NCI-H446 (cell line): ENCODE results near the gene COL7A1.
A peak's percentile ranks its signal among the peaks of the same experiment; 100 is the strongest.

Source experiments
- DNase-seq, 2 experiments: peaks; one replicate each; lab custom pipeline; 2025; lab: John Stamatoyannopoulos, UW

Gene COL7A1

GRCh38 chr3:48595075-48595525 is at the start of gene COL7A1:
Gene COL7A1 (minus strand): TSS chr3:48595329. CDS start chr3:48595159, 170 bp downstream.
- no peak for DNase-seq

DNA sequence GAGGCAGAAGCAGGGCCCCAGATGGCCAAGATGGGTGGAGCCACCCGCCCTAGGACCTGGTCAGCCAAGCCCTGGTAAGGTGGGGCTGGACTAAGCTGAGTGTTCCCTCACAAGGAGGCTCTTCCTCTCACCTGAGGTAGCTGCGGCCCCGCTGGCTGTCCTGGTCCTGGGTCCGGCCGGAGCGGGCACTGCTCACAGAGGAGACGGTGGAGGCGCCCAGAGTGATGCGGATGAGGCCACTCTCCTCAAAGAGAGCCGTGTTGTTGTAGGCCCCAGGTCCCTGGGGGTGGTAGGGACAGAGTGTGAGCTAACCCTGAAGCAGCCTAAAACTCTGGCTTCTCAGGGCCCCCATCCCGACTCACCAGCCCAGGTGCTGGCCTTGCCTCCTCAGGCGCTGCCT is 47.5 kb upstream of the COL7A1 start:
- no peak for DNase-seq

- DNase-seq, result no peak
Measured at GRCh38 chr3:48641396-48641795, 46.3 kb upstream of the COL7A1 start.

GRCh38 chr3:48639944-48640606 is 44.9 kb upstream of the COL7A1 start:
- DNase-seq, result no peak

DNA sequence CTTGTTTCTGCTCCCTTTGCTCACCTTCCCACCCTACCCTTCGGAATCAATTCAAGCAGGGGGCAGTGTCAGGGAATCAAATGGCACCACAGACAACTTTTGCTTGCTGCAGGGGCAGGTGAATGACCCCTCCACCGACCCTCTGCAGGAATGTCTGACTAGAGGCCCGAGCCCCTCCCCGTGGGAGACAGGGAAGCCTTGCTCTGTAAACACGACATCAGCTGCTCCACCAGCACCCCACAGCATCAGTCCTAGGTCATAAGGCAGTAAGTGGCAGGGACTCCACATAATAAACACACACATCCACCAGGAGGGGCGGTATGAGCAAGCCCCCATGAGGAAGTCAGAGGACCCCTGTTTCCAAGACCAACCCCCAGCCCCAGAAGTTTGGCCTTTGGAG is 42.2 kb upstream of the COL7A1 start:
- no peak for DNase-seq

DNA sequence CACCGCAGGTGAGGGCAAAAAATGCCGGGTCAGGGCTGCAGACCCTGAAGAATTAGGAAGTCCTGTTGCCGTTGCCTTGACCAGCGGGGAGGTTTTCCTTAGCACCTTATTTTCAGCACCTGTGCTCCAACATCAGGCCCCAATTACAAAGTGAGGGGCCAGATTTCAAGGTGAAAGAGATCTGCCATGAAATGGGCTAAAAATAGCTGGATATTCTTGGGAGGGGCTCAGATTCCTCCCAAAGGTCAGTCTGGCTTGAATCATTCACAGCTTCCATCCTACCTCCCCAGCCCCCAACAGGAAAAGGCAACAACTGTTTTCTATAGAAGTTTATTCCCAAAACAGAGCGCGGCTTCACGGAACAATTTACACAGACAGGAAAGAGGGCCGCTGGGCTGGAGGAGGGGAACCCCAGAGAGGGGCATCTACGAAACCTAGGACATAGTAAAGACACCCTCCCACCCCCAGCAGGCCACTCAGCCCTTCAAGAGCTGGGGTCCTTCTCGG is 41.1 kb upstream of the COL7A1 start:
- no peak for DNase-seq

GRCh38 chr3:48635222-48636021 is 40.3 kb upstream of the COL7A1 start, which contains the start of gene SLC26A6:
Gene SLC26A6 (minus strand): TSS chr3:48635461. CDS start chr3:48635393, 68 bp downstream.
- peak; percentile 49 to 88 for DNase-seq

GRCh38 chr3:48634661-48635221 is 39.6 kb upstream of the COL7A1 start:
- DNase-seq, result peak in 1 of 2 experiments; percentile 19

DNA sequence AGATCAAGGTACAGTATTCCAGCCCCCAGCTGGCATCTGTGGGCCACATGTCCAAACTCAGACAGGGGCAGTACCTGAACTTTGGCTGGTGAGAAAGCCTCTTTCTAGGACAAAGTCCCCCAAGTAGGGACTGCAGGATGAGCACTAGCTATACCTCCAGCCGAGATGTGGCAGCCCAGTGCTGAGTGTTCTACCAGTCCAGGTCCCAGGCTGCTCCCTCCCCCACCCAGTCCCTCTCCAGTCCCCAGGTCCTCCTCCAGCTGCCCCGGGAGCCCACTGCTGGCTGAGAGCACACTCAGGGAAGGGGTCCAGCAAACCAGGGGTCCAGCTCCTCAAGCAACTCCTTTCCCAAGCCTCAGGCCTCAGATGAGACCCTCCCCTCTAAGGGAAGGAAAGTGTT is 38.6 kb upstream of the COL7A1 start:
- no peak for DNase-seq

GRCh38 chr3:48633256-48633655 is 38.1 kb upstream of the COL7A1 start:
- no peak for DNase-seq

DNA sequence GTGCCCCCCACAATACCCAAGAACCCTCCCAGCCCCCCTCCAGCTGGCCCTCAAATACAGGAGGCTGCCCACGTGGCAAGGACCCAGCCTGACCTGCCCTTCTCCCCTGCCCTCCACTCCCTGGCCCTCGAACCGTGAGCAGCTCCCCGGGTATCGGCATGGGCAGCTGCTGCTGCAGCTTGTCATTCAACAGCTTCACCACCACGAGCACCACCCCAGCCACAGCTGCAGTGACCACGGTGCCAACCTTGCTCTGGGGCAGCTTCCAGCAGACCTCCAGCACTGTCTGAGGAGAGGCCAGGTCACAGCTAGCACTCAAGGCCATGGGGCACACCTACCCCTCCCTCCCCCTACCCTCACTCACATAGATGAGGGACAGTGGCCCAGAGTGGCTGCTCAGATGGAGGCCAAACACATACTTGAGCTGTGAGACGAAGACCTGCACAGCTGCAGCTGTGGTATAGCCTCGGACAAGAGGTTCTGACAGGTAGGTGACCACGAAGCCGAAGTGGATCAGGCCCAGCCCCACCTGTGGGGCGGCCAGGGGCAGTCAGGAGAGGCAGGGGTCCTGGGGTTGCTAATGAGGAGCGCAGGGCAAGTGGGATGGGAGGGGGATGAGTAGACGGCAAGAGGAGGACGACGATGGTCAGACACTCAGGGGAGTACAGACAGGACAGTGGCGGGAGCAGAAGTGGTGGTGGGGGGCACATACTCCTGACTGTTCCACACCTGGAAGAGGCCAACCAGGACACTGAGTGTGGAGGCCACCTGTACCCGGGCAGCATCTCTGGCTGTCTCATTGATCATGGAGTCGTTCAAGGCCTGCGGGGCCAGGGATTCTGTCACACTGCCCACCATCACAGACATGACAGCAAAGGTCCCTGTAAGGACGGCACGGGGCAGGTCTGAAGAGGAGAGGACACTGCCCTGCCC is 36.7 kb upstream of the COL7A1 start:
- no peak for DNase-seq

DNA sequence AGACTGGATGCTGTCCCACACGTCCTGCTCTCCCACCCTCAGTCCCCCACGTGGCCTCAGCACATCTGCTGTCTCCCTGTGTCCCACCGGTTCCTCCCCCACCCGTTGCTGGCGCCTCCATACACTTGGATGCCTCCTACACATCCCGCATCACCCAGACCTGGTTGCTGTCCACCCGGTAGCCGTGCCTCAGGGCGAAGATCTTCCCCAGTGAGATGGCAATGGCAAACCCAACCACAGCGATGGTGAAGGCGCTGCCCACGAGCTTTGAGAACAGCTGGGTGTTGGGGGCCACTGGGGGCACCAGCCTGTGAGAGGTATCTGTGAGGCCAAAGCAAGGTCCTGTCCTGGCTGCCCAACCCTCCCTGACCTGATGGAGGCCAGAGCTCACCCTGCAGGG is 35.7 kb upstream of the COL7A1 start:
- DNase-seq, result no peak

DNA sequence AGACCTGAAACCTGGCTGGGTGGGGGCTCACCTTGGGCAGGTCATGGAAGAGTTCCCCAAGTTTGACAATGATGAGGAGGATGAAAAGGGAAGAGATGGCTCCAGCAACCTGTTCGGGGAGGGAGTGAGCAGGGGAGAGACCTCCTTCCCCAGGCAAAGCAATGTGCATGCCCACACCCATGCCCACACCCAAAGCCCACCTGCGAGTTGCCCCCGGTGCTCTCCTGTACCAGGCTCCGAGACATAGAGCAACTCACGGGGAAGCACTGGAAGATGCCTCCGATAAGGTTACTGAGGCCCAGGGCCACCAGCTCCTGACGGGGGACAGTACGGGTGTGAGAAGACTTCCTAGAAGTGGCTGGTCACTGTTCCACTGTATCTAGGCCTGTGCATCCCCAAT is 35.3 kb upstream of the COL7A1 start:
- DNase-seq, result no peak

GRCh38 chr3:48629894-48630293 is 34.8 kb upstream of the COL7A1 start:
- no peak for DNase-seq

DNA sequence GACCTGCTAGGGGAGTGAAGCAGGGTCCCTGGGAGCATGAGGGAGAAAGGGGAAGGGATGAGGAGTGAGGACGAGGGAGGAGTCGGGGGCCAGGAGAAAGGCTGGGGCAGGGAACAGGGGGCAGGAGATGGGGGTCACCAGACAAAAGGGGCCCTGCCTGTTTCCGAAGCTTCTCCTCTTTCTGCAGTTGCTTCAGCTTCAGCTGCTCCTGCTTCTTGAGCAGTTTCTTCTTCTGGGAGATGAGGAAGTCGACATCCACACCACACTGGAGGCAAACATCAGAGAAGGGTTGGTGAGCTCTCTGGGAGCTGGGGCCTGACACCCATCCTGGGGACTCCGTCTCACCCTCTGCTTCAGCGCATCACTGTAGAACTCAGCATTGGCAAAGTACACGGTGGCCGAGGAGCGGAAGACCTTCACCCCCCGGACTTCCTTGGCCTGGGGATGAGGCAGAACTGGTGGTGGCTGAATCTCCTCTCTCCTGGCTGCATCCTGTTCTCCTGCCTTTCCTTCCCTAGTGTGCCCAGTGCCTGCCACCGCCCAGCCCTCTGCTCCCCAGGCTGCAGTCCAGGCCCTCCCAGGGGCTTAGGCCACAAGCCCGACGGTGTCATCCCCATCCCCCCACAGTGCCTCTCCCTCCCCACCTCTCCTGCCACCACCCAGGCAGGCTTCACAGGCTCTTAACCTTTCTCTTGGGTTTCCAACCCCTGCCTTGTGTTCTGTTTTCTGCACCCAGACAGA is 33.3 kb upstream of the COL7A1 start:
- DNase-seq, result no peak

GRCh38 chr3:48625600-48625999 is 30.5 kb upstream of the COL7A1 start:
- DNase-seq, result no peak

DNA sequence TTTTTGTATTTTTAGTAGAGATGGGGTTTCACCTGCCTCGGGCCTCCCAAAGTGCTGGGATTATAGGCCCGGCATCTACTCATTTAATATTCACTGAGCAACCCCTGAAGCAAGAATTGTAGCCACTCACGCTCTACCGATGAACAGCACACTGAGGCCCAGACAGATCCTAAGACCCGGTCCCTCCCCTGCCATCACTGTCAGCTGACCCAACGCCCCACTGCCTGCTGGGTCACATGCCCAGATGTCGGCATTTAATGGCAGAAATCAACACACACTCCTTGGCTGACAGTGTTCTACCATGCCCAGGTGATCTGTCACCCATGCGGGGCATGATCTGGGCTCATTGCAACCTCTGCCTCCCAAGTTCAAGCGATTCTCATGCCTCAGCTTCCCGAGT is 29.6 kb upstream of the COL7A1 start:
- no peak for DNase-seq

GRCh38 chr3:48623851-48624547 is 28.9 kb upstream of the COL7A1 start:
- DNase-seq, result no peak

DNA sequence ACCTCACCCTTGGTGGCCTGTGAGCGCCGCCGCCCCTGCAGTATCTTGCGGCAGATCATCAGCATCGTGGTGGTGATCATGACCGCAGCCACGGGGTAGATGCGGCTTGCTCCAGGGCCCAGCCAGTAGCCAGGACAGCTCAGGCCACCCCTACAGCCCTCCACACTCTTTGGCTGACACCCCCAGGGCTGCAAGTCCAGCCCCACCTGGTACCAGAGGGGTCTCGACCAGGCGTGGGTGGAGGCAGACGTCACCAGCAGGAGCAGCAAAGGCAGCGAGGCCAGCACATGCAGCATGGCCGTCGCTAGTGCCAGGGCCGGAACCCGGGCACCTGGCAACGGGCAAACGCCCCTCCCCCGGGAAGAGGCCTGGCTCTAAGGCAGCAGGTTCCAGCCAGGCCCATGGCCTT is 26.3 kb upstream of the COL7A1 start, which contains the start of gene TMEM89:
Gene TMEM89, minus strand, starts transcription at position 309 of the 409 bp plus-strand sequence. Its CDS starts 13 bp downstream, at position 296.
- DNase-seq, result no peak
